Osteoblast (primary cell): ENCODE data around the gene APOC3. TPM values are rescaled to one million over a fixed set of nuclear protein-coding genes. Genes with fewer than 3 reads are reported as not detected.

Experiments used
- DNase-seq: peaks from one replicate; pipeline ENCODE4 v3.0.0; 2011; ENCODE audit warnings: low spot score, mixed read lengths; ENCODE audit not compliant: insufficient read length; ENCODE audit errors: missing footprints
- H2AFZ ChIP-seq: 2 replicates; pipeline ENCODE4 v1.6.0; 2011; ENCODE audit warnings: mild to moderate bottlenecking, low read length
- H3K27ac ChIP-seq: 2 replicates; pipeline ENCODE4 v1.5.1; 2011; ENCODE audit warnings: mild to moderate bottlenecking, low read depth, low read length, moderate library complexity
- H3K27me3 ChIP-seq: 2 replicates; pipeline ENCODE4 v1.6.0; 2012; ENCODE audit warnings: mild to moderate bottlenecking, control low read depth, inconsistent platforms, low read length, moderate library complexity; ENCODE audit not compliant: insufficient read depth
- H3K36me3 ChIP-seq: 2 replicates; pipeline ENCODE4 v1.5.1; 2011; ENCODE audit warnings: mild to moderate bottlenecking, low read length, control low read depth, moderate library complexity; ENCODE audit not compliant: insufficient read depth
- H3K4me1 ChIP-seq: 2 replicates; pipeline ENCODE4 v1.5.1; 2011; ENCODE audit warnings: mild to moderate bottlenecking, low read length, control low read depth, moderate library complexity; ENCODE audit not compliant: insufficient read depth
- H3K4me2 ChIP-seq: 2 replicates; pipeline ENCODE4 v1.6.0; 2011; ENCODE audit warnings: mild to moderate bottlenecking, low read length; ENCODE audit not compliant: insufficient read depth
- H3K4me3 ChIP-seq: fragments of 200-600 bp; sonication (generic); 3 replicates; pipeline ENCODE4 v1.5.1; 2012; ENCODE audit warnings: mild to moderate bottlenecking, low read length, inconsistent platforms; ENCODE audit not compliant: insufficient read depth
- H3K79me2 ChIP-seq: 2 replicates; pipeline ENCODE4 v1.6.0; 2012; ENCODE audit warnings: mild to moderate bottlenecking, low read length, control low read depth, inconsistent platforms; ENCODE audit not compliant: insufficient read depth
- H3K9me3 ChIP-seq: 2 replicates; pipeline ENCODE4 v1.5.1; 2011; ENCODE audit warnings: low read depth, low read length, control low read depth
- H4K20me1 ChIP-seq: 2 replicates; pipeline ENCODE4 v1.6.0; 2012; ENCODE audit warnings: mild to moderate bottlenecking, low read length, control low read depth; ENCODE audit not compliant: insufficient read depth
- CTCF ChIP-seq: IDR thresholded peaks from 2 replicates; pipeline ENCODE4 v1.5.1; 2011; ENCODE audit warnings: mild to moderate bottlenecking, low read depth, low read length, moderate library complexity; ENCODE audit errors: extremely low read depth
- total RNA-seq: library from RNA; depleted of rRNA; stranded (reverse); fragments of >200 nt; gene quantifications from 2 replicates; pipeline ENCODE4 v1.2.3, GENCODE V29; 2012

The APOC3 gene
- total RNA-seq, 1 donor, result not detected

DNA sequence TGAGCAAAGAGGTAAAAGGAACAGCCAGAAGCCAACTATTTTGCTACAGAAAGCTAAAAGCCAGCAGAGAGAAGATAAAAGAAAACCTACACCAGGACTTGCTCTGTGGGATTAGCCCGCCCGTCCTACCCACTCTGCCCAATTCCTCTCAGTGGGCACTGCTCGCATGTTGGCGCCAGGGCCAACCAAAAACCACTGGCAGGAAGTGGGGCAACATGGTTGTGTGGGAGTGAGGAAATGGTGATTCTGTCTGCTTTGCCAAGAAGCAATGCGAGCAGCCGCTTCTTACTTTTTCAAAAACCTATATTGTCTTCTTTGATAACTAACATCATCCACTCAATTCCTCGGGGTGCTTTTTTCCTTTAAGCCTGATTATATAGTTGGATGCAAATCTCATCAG, 21.9 kb downstream of the APOC3 start:
- no peak for TF ChIP-seq CTCF
- Histone ChIP-seq H3K27ac (peak overlapping the region; percentile 80), H3K9me3 (no peaks in the 10 kb centered on the region), H3K4me3 (peak overlapping the region; percentile 12), H4K20me1 (no peaks in the 10 kb centered on the region), H3K36me3 (peaks cover 35% of the 10 kb centered on the region), H3K4me1 (peaks cover 37% of the 10 kb centered on the region), H3K27me3 (no peaks in the 10 kb centered on the region), H3K79me2 (no peaks in the 10 kb centered on the region), H2AFZ (no peak overlapping the region), H3K4me2 (peak overlapping the region; percentile 56)
- DNase-seq, result peak; percentile 81

- Histone ChIP-seq H3K4me2 (peak overlapping the region; percentile 56), H3K27me3 (no peaks in the 10 kb centered on the region), H3K9me3 (no peaks in the 10 kb centered on the region), H3K36me3 (peaks cover 28% of the 10 kb centered on the region), H3K27ac (peak overlapping the region; percentile 80), H4K20me1 (no peaks in the 10 kb centered on the region), H3K79me2 (no peaks in the 10 kb centered on the region), H3K4me3 (peak overlapping the region; percentile 9), H3K4me1 (peaks cover 41% of the 10 kb centered on the region), H2AFZ (no peak overlapping the region)
- DNase-seq, result peak; percentile 82
- no peak for TF ChIP-seq CTCF
These were observed 22.7 kb downstream of the APOC3 start for GRCh38 chr11:116852261-116853031.

DNA sequence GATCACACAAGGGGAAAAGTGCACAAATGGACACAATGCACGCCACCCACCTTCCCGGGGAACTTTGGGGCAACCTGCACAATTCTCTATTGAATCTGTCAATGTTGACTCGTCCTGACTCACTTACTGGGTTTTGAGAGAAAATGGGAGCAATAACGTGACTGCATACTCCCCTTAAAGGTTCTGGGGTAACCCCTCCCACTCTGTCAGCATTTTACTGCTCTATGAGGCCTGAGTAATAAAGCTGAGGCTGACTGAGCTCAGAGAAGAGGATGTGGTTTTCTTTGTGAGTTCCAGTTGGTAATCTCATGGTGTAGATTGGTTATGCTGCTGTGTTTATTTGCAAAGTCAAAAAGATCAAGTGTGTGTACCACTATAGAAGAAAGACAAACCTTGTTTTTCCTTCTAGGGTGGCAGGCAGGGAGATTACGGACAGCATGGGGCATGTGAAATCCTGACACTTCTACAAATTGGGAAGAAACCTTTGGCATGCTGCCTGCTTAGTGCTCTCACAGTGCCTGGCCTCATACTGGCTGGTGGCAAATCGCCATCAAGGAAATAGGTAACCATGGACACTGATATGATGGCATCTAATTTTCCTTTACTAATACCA, 23.9 kb downstream of the APOC3 start:
- no peaks in the 10 kb centered on the region for H4K20me1 ChIP-seq
- H2AFZ ChIP-seq, result no peak overlapping the region
- H3K4me3 ChIP-seq, result peak overlapping the region; percentile 13
- H3K27me3 ChIP-seq, result no peaks in the 10 kb centered on the region
- peaks cover 49% of the 10 kb centered on the region for H3K4me1 ChIP-seq
- peak; percentile 95 for DNase-seq
- no peaks in the 10 kb centered on the region for H3K9me3 ChIP-seq
- H3K79me2 ChIP-seq, result no peaks in the 10 kb centered on the region
- peak overlapping the region; percentile 80 for H3K27ac ChIP-seq
- peak overlapping the region; percentile 56 for H3K4me2 ChIP-seq
- peaks cover 33% of the 10 kb centered on the region for H3K36me3 ChIP-seq
- no peak for TF ChIP-seq CTCF

DNA sequence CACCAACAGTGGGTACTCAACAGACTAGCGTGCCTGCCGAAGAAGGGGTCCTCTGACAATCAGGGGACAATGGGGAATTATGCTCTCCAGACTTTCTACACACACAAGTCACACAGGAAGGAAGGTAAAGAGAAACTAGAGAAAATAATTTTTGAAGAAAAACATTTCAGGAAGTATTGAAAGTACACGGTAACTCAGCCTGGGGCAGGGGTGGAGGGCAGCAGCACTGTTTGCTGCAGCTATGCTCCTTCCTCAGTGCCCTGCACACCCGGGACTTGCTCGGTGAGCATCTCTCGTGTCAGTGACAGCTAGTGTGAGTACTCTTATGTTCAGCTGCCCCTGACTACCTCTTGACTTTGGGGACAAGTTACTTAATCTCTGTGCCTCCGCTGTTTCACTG, 25.7 kb downstream of the APOC3 start:
- DNase-seq, result no peak
- Histone ChIP-seq H4K20me1 (no peaks in the 10 kb centered on the region), H3K4me2 (no peak overlapping the region), H3K4me1 (peaks cover 49% of the 10 kb centered on the region), H3K4me3 (no peak overlapping the region), H3K9me3 (no peaks in the 10 kb centered on the region), H3K27me3 (no peaks in the 10 kb centered on the region), H3K27ac (no peak overlapping the region), H3K36me3 (peaks cover 39% of the 10 kb centered on the region), H3K79me2 (no peaks in the 10 kb centered on the region), H2AFZ (no peak overlapping the region)
- TF ChIP-seq CTCF, result no peak
